Sigmoid colon (tissue), 7 donors: ENCODE measurements around the gene MORN1. TPM values are rescaled to one million over a fixed set of nuclear protein-coding genes. Genes with fewer than 3 reads are reported as not detected.

Experiments used
- DNase-seq: peaks from one replicate; pipeline ENCODE4 v3.0.0-alpha.2; 2019
- H3K27ac ChIP-seq, 4 donors: fragments of 200-600 bp; sonication (generic); one replicate each; pipeline ENCODE4 v1.5.1; 2016 to 2019; ENCODE audit warnings: mild to moderate bottlenecking in 1 of 4
- H3K27me3 ChIP-seq, 3 donors: fragments of 200-600 bp; sonication (generic); one replicate each; pipeline ENCODE4 v1.5.1; 2019; ENCODE audit warnings: mild to moderate bottlenecking in 1 of 3
- H3K36me3 ChIP-seq, 4 donors: fragments of 200-600 bp; sonication (generic); one replicate each; pipeline ENCODE4 v1.5.1; 2016 to 2019
- H3K4me1 ChIP-seq, 4 donors: fragments of 200-600 bp; sonication (generic); one replicate each; pipeline ENCODE4 v1.5.1; 2017 to 2019
- H3K4me3 ChIP-seq, 4 donors: fragments of 200-600 bp; sonication (generic); one replicate each; pipeline ENCODE4 v1.5.1; 2017 to 2019; ENCODE audit warnings: mild to moderate bottlenecking in 2 of 4, moderate library complexity in 1 of 4
- H3K9me3 ChIP-seq, 4 donors: fragments of 200-600 bp in 3 of 4; sonication (generic) in 3 of 4; one replicate each; pipeline versions ENCODE4 v1.5.1 to v1.6.1; 2013 to 2019
- EP300 ChIP-seq, 4 donors: sonication (generic); formaldehyde crosslinking; IDR thresholded peaks; one replicate each; pipeline ENCODE4 v1.6.1; 2017; ENCODE audit warnings: antibody characterized with exemption in 4 of 4
- POLR2A ChIP-seq, 2 donors: fragments of 450-650 bp; IDR thresholded peaks; one replicate each; pipeline ENCODE4 v1.6.1; 2016; ENCODE audit warnings: antibody characterized with exemption in 2 of 2, mild to moderate bottlenecking in 2 of 2, moderate library complexity in 2 of 2
- POLR2AphosphoS5 ChIP-seq, 4 donors: sonication (generic); formaldehyde crosslinking; IDR thresholded peaks; one replicate each; pipeline ENCODE4 v1.6.1; 2017; ENCODE audit warnings: antibody characterized with exemption in 4 of 4
- WGBS, 2 donors: extraction: QIAGEN DNeasy Blood & Tissue Kit; methylation state at CpG; one replicate each; pipeline ENCODE4 v1.1.7; 2013; 5-methylcytosine and 5-hydroxymethylcytosine counted together
- intact Hi-C: fragments of 100-400 bp; cut with DNase I; formaldehyde crosslinking; loops from one replicate; pipeline ENCODE4 v1.15.1; 2023
- polyA plus RNA-seq, 3 donors: library from polyadenylated mRNA; stranded (reverse); fragments of 200-250 nt; gene quantifications; one replicate each; pipeline ENCODE4 v1.2.3, GENCODE V29; 2013
- total RNA-seq, 4 donors: library from RNA; depleted of rRNA; stranded (reverse); fragments of >200 nt; gene quantifications; one replicate each; pipeline ENCODE4 v1.1.0, GENCODE V29; 2016
- TF ChIP-seq, protein P1 (sequence below), 4 experiments: fragments of 450-650 bp in 3 of 4; fragments of 200-600 bp in 1 of 4; IDR thresholded peaks; one replicate each; pipeline ENCODE4 v1.5.1; 2016 to 2019; ENCODE audit warnings: antibody characterized with exemption in 4 of 4, mild to moderate bottlenecking in 3 of 4, moderate library complexity in 2 of 4
- donor health status: healthy with polysubstance abuse.
- donor health status: Bipolar disorder and iron deficiency.
- donor health status: healthy.

MORN1 gene
- total and polyA plus RNA-seq, 7 donors = 2.4 to 9.1 (median 6.4) TPM

DNA sequence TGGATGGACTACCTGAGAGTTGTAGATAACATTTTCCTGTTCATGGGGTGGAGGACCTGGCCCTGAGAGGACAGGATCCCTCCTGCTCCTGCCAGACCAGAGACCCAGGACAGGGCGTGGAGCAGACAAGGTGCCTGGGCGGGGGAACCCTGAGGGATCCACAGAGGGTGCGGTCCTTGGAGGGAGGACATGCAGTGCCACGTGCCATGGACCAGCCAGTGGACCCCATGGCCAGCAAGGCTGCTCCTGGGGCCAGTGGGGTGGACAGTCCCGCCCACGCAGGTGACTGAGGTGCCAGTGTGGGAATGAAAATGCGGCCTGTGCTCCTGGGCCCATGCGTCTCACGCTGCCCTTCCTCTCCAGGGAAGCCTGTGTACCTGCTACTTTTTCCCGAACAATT lies 3.9 kb upstream of the MORN1 start:
- peaks cover 18 to 66% (median 40%) of the 10 kb centered on the region in 4 donors for H3K36me3 ChIP-seq
- no peak overlapping the region for H3K4me3 ChIP-seq
- 82 to 94% methylated on average over 10 of the region's 10 CpGs for WGBS, 2 donors
- intact Hi-C loops = no loop called here
- H3K27ac ChIP-seq = no peak overlapping the region
- no peaks in the 10 kb centered on the region for H3K9me3 ChIP-seq
- H3K4me1 ChIP-seq = peaks cover 0 to 41% (median 37%) of the 10 kb centered on the region in 4 donors
- TF ChIP-seq, protein P1, sequence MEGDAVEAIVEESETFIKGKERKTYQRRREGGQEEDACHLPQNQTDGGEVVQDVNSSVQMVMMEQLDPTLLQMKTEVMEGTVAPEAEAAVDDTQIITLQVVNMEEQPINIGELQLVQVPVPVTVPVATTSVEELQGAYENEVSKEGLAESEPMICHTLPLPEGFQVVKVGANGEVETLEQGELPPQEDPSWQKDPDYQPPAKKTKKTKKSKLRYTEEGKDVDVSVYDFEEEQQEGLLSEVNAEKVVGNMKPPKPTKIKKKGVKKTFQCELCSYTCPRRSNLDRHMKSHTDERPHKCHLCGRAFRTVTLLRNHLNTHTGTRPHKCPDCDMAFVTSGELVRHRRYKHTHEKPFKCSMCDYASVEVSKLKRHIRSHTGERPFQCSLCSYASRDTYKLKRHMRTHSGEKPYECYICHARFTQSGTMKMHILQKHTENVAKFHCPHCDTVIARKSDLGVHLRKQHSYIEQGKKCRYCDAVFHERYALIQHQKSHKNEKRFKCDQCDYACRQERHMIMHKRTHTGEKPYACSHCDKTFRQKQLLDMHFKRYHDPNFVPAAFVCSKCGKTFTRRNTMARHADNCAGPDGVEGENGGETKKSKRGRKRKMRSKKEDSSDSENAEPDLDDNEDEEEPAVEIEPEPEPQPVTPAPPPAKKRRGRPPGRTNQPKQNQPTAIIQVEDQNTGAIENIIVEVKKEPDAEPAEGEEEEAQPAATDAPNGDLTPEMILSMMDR (IDR thresholded peaks at IDR 0.05) = no peak
- TF ChIP-seq POLR2A (IDR thresholded peaks at IDR 0.05) = no peak
- TF ChIP-seq EP300 (IDR thresholded peaks at IDR 0.05) = no peak
- no peak for TF ChIP-seq POLR2AphosphoS5 (IDR thresholded peaks at IDR 0.05)
- DNase-seq = peak; percentile 66
- no peaks in the 10 kb centered on the region for H3K27me3 ChIP-seq

DNA sequence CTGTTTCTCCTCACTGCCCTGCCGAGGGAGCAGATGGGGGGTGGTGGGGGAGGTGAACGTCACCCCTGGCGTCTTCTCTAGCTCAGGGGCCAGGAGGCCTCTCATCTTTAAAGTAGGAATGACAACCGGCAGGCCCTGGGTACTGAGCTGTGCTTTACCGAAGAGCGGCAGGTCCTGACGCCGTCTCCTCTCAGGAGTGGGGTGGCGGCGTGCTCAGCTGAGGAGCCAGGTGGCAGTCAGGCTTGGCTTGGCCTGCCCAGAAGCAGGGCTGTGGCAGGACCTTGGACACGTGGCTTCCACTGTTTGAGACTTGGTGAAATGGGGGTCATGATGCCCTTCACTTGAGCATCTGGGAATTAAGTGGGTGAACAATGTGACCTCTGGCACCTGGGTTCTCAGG lies 3.4 kb upstream of the MORN1 start:
- 84 to 88% methylated on average over 11 of the region's 11 CpGs for WGBS, 2 donors
- H3K36me3 ChIP-seq = peaks cover 17 to 62% (median 35%) of the 10 kb centered on the region in 4 donors
- intact Hi-C loops = loop anchor here (5.0 kb wide), 2 partner anchors 202 to 262 kb away; partner anchors contain the start of gene FAAP20
- H3K27me3 ChIP-seq = no peaks in the 10 kb centered on the region
- H3K4me1 ChIP-seq = peaks cover 0 to 45% (median 40%) of the 10 kb centered on the region in 4 donors
- TF ChIP-seq, protein P1 (IDR thresholded peaks at IDR 0.05) = no peak
- TF ChIP-seq POLR2AphosphoS5 (IDR thresholded peaks at IDR 0.05) (no peak), EP300 (IDR thresholded peaks at IDR 0.05) (no peak)
- no peak for DNase-seq
- no peak overlapping the region for H3K4me3 ChIP-seq
- H3K9me3 ChIP-seq = no peaks in the 10 kb centered on the region
- H3K27ac ChIP-seq = no peak overlapping the region

DNA sequence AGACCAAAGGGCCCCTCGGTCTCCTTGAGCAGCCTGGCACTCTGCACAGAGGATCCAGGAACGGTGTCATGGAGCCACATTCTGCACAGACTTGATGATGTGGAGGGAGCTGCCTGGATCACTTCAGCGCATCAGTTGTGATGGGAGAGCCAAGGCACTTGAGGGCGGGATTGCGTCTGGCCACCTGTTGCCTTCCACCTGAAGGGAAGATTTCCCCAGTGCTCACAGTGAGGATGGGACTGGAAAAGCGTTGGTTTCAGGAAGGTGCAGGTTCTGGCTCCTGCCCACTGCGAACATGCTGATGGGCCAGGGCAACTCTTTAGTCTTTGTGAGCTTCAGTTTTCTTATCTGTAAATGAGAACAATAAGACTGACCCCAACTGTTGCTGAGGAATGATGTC lies 2.9 kb upstream of the MORN1 start:
- WGBS, 2 donors = 94 to 95% methylated on average over 7 of the region's 7 CpGs
- Histone ChIP-seq H3K4me1 (peaks cover 0 to 45% (median 40%) of the 10 kb centered on the region in 4 donors), H3K27me3 (no peaks in the 10 kb centered on the region), H3K27ac (no peak overlapping the region), H3K9me3 (no peaks in the 10 kb centered on the region), H3K4me3 (no peak overlapping the region), H3K36me3 (peaks cover 17 to 56% (median 30%) of the 10 kb centered on the region in 4 donors)
- TF ChIP-seq POLR2AphosphoS5 (IDR thresholded peaks at IDR 0.05) (no peak), EP300 (IDR thresholded peaks at IDR 0.05) (no peak), POLR2A (IDR thresholded peaks at IDR 0.05) (no peak)
- TF ChIP-seq, protein P1 (IDR thresholded peaks at IDR 0.05) = no peak
- DNase-seq = no peak
- intact Hi-C loops = loop anchor here (5.0 kb wide), 2 partner anchors 202 to 262 kb away; partner anchors contain the start of gene FAAP20

DNA sequence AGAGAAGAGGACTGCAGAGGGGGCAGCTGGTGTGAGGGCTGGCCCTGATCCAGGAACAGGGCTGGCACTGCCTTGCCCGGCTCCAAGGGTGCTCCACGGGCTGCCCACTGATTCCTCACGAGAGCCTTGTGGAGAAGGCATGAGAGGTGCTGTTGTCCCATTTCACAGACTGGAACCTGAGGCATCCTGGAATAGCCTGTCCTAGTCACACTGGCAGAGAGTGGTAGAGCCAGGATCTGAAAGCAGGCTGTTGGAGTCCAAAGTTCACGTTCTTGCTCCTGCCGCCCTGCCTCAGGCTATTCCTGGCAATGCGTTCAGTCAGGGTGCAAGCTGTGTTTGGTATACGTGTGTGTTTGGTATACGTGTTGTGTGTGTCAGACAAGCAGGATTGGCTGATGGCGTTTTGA lies 2.1 kb upstream of the MORN1 start:
- no peak overlapping the region for H3K4me3 ChIP-seq
- no peaks in the 10 kb centered on the region for H3K9me3 ChIP-seq
- no peak for TF ChIP-seq EP300 (IDR thresholded peaks at IDR 0.05)
- TF ChIP-seq, protein P1 (IDR thresholded peaks at IDR 0.05) = no peak
- no peak for TF ChIP-seq POLR2A (IDR thresholded peaks at IDR 0.05)
- TF ChIP-seq POLR2AphosphoS5 (IDR thresholded peaks at IDR 0.05) = no peak
- peaks cover 13 to 49% (median 23%) of the 10 kb centered on the region in 4 donors for H3K36me3 ChIP-seq
- intact Hi-C loops = loop anchor here (5.0 kb wide), 2 partner anchors 201 to 261 kb away; partner anchors contain the start of gene FAAP20
- no peak for DNase-seq
- no peaks in the 10 kb centered on the region for H3K27me3 ChIP-seq
- H3K27ac ChIP-seq = no peak overlapping the region
- WGBS, 2 donors = 29 to 68% methylated on average over 9 of the region's 9 CpGs
- H3K4me1 ChIP-seq = peaks cover 0 to 45% (median 40%) of the 10 kb centered on the region in 4 donors
